ENCODE data around the gene FN1. TPM values are rescaled to one million over a fixed set of nuclear protein-coding genes. Genes with fewer than 3 reads are reported as not detected.

Gene FN1
- total RNA-seq, 2 donors from 2014 or later: 369 to 1,092 TPM

GRCh38 chr2:215439980-215440512 is 4.2 kb upstream of the FN1 start:
- Histone ChIP-seq H3K9me3 (no peaks in the 10 kb centered on the region), H3K4me3 (no peak overlapping the region), H3K27ac (no peak overlapping the region), H3K4me1 (peaks cover 0 to 6% of the 10 kb centered on the region in 2 donors), H3K36me3 (no peaks in the 10 kb centered on the region), H3K27me3 (no peaks in the 10 kb centered on the region)
- TF ChIP-seq, protein P1, sequence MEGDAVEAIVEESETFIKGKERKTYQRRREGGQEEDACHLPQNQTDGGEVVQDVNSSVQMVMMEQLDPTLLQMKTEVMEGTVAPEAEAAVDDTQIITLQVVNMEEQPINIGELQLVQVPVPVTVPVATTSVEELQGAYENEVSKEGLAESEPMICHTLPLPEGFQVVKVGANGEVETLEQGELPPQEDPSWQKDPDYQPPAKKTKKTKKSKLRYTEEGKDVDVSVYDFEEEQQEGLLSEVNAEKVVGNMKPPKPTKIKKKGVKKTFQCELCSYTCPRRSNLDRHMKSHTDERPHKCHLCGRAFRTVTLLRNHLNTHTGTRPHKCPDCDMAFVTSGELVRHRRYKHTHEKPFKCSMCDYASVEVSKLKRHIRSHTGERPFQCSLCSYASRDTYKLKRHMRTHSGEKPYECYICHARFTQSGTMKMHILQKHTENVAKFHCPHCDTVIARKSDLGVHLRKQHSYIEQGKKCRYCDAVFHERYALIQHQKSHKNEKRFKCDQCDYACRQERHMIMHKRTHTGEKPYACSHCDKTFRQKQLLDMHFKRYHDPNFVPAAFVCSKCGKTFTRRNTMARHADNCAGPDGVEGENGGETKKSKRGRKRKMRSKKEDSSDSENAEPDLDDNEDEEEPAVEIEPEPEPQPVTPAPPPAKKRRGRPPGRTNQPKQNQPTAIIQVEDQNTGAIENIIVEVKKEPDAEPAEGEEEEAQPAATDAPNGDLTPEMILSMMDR (IDR thresholded peaks at IDR 0.05): no peak
- DNase-seq (ENCODE audit: low spot score): no peak

GRCh38 chr2:215439404-215439803 is 3.5 kb upstream of the FN1 start:
- no peaks in the 10 kb centered on the region for H3K27me3 ChIP-seq
- TF ChIP-seq, protein P1 (IDR thresholded peaks at IDR 0.05): no peak
- H3K9me3 ChIP-seq: no peaks in the 10 kb centered on the region
- peaks cover 0 to 6% of the 10 kb centered on the region in 2 donors for H3K4me1 ChIP-seq
- peak overlapping the region in 1 of 2 donors; percentile 22 for H3K27ac ChIP-seq
- H3K4me3 ChIP-seq: no peak overlapping the region
- no peaks in the 10 kb centered on the region for H3K36me3 ChIP-seq
- DNase-seq (ENCODE audit: low spot score): no peak

- Histone ChIP-seq H3K27me3 (no peaks in the 10 kb centered on the region), H3K4me3 (peak overlapping the region in 1 of 2 donors; percentile 69), H3K27ac (peak overlapping the region; percentile 87 to 88), H3K4me1 (peaks cover 0 to 6% of the 10 kb centered on the region in 2 donors), H3K9me3 (no peaks in the 10 kb centered on the region), H3K36me3 (no peaks in the 10 kb centered on the region)
- DNase-seq (ENCODE audit: low spot score): no peak
- TF ChIP-seq, protein P1 (IDR thresholded peaks at IDR 0.05): no peak
These were observed 1.7 kb upstream of the FN1 start for GRCh38 chr2:215437614-215438013.

GRCh38 chr2:215436705-215437565 is 1.1 kb upstream of the FN1 start:
- Histone ChIP-seq H3K36me3 (no peaks in the 10 kb centered on the region), H3K4me1 (peaks cover 0 to 9% of the 10 kb centered on the region in 2 donors), H3K27ac (peak overlapping the region; percentile 87 to 88), H3K9me3 (no peaks in the 10 kb centered on the region), H3K27me3 (no peaks in the 10 kb centered on the region), H3K4me3 (peak overlapping the region; percentile 63 to 69)
- TF ChIP-seq, protein P1 (IDR thresholded peaks at IDR 0.05): no peak
- no peak for DNase-seq (ENCODE audit: low spot score)

GRCh38 chr2:215435280-215435869 is 493 bp downstream of the FN1 start:
- Histone ChIP-seq H3K9me3 (no peaks in the 10 kb centered on the region), H3K4me3 (peak overlapping the region; percentile 63 to 69), H3K27me3 (no peaks in the 10 kb centered on the region), H3K27ac (peak overlapping the region; percentile 76 to 87), H3K4me1 (peaks cover 0 to 21% of the 10 kb centered on the region in 2 donors), H3K36me3 (peaks cover 8% of the 10 kb centered on the region)
- DNase-seq (ENCODE audit: low spot score): no peak
- TF ChIP-seq, protein P1 (IDR thresholded peaks at IDR 0.05): no peak

Data from right atrium auricular region (tissue), 2 donors.